Measurements from ENCODE around the gene ROR2.
A peak's percentile ranks its signal among the peaks of the same experiment; 100 is the strongest.

ROR2 gene

DNA sequence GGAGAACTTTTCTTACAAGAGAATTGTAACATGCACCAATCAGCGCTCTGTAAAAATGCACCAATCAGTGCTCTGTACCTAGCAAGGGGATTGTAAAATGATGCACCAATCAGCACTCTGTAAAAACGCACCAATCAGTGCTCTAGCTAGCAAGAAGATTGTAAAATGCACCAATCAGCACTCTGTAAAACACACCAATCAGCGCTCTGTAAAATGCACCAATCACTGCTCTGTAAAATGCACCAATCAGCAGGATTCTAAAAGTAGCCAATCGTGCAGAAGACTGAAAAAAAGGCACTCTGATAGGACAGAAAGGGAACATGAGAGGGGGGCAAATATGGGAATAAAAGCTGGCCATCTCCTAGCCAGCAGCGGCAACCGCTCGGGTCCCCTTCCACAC, 233.2 kb downstream of the ROR2 start:
- DNase-seq (ENCODE audit: low read depth in 3 of 3), result no peak

- no peak for DNase-seq (ENCODE audit: low read depth in 3 of 3)
These were observed 233.8 kb downstream of the ROR2 start for GRCh38 chr9:91716239-91716638.

DNA sequence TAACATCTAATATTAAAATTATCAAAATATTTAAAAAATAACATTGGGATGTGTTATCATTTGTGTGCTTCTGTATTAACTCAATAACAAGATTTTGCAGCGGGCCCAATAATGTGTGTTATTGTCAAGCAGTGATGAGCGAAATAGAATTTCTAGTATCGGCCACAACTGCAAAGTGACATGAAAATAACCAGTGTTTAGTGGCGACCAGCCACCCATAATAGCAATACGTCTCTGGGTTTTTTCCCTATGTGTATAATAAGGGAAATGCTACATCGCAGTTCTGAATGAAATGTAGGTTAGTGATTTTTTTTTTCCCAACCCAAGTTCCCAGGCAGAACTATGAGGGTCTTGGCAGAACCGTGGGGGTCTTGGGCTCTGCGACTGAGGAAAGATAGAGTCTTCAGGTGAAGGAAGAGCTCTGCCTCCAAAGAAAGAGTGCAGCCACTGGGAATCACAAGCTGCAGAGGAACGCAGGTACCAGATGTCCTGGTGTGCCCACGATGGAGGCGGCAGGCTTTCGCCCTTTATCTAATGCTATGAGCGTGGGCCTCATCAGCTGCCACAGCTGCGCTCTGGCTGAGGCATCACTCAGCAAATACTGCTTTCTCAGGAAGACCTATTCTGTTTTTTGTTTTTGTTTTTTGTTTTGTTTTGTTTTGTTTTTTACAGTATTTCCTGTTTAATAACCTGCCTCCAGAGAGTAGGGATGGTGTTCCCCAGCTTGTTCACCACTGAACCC, 235.0 kb downstream of the ROR2 start:
- DNase-seq (ENCODE audit: low read depth in 3 of 3), result no peak

- DNase-seq (ENCODE audit: low read depth in 3 of 3), result peak in 1 of 3 experiments; percentile 26
These were observed 235.8 kb downstream of the ROR2 start for GRCh38 chr9:91714020-91714806.

- DNase-seq (ENCODE audit: low read depth in 3 of 3), result no peak
These were observed 237.2 kb downstream of the ROR2 start for GRCh38 chr9:91712811-91713210.

GRCh38 chr9:91711755-91712601, 238.1 kb downstream of the ROR2 start:
- DNase-seq (ENCODE audit: low read depth in 3 of 3), result peak; percentile 25 to 70 (median 29)

DNA sequence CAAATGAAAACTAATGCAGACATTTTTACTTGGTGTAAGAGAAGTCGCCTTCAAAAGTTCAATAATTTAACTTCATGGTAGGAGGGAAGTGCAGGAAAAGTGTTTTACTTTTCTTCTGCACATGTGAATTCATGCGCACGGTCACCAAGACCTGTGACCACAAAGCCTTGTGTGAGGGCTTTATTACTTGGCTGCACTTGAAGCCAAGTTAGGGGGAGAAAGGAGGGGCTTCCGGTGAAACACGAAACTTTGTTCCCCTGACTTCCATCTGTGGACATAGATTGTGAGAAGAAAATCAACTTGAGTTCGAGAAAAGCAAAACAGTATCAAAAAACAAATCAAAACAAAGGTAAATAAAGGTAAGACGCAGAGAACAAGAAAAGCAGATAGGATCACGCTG, 239.9 kb downstream of the ROR2 start:
- DNase-seq (ENCODE audit: low read depth in 3 of 3), result no peak

DNA sequence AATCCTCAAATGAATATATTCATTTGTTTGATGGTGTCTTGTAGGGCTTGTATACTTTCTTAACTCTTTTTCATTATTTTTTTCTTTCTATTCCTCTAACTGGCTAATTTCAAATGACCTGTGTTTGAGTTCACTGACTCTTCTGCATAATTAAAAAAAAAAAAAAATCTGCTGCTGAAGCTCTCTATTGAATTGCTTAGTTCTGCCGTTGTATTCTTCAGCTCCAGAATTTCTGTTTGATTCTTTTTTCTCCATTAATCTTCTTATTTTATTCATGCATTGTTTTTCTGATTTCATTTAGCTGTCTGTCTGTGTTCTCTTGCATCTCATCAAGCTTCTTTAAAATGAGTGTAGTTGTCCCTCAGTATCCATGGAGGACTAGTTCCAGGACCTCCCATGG, 244.6 kb downstream of the ROR2 start:
- no peak for DNase-seq (ENCODE audit: low read depth in 3 of 3)

DNA sequence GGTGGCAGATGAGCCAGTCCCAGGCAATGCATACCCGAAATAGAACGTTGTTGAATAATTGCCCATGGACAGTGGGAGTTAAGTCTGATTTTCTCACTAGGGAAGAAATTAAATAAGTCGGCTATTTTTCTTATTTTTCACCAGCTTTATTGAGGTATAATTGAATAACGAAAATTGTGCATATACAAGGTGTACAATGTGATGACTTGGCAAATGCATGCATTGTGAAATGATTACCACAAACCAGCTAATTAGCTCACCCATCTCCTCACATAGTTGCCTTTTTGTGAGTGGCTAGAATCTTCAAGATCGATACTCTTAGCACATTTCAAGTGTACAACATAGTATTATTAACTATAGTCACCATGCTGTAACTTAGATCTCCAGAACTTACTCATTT, 249.6 kb downstream of the ROR2 start:
- DNase-seq (ENCODE audit: low read depth in 3 of 3), result no peak

DNA sequence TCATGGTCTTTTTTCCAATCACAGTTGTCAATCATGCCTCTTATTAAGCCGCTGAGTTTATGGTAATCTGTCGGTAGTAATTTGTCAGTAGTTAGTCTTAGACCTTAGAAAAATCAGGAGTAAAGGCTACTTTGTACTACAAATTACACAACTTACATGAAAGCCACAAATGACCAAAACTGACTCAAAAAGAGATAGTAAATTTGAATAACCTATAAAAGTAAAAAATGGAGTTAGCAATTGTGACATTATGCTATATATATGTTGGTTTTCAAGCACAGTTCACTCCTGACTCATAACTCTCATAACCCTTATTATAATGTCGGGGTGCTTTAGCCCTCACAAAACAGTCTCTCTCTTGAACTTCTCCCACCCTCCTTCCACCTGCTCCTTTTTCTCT, 251.8 kb downstream of the ROR2 start:
- no peak for DNase-seq (ENCODE audit: low read depth in 3 of 3)

DNA sequence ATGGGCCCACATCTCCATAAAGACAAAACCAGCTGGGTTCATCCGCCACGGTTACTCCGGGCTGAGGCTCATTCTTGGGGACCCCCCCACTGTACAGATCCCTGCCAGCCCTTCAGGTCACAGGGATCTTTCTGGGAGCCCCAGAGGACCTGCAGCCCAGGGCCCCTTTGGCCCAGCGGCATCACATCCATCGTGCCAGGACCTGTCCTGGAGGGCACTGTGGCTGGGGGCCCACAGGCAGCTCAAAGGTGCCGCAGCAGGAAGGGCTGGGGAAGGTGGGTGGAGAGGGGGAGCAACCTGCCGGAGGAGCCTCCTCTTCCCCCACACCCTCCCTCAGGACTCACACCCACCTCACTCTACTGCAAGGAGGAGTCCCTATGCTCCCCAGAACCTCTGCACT, 252.8 kb downstream of the ROR2 start:
- no peak for DNase-seq (ENCODE audit: low read depth in 3 of 3)

- DNase-seq (ENCODE audit: low read depth in 3 of 3), result no peak
These were observed 255.8 kb downstream of the ROR2 start for GRCh38 chr9:91694081-91694870.

DNA sequence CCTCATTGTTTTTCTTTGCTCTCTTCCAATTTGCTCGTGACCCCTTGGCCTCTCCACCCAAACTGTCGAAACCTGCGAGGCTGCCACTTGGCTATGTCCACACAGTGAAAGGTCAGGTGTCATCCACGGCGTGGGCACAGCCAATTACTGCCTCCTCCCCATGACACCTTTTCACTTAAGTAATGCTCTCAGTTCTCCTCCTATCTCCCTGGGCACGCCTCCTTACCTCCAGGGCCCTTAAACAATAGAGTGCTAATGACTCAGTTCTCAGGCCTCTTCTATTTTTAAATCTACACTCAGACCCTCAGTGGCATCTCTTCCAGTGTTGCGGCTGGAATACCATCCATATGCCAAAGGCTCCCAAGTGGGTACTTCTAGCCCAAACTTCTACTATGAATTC, 256.8 kb downstream of the ROR2 start:
- no peak for DNase-seq (ENCODE audit: low read depth in 3 of 3)

DNA sequence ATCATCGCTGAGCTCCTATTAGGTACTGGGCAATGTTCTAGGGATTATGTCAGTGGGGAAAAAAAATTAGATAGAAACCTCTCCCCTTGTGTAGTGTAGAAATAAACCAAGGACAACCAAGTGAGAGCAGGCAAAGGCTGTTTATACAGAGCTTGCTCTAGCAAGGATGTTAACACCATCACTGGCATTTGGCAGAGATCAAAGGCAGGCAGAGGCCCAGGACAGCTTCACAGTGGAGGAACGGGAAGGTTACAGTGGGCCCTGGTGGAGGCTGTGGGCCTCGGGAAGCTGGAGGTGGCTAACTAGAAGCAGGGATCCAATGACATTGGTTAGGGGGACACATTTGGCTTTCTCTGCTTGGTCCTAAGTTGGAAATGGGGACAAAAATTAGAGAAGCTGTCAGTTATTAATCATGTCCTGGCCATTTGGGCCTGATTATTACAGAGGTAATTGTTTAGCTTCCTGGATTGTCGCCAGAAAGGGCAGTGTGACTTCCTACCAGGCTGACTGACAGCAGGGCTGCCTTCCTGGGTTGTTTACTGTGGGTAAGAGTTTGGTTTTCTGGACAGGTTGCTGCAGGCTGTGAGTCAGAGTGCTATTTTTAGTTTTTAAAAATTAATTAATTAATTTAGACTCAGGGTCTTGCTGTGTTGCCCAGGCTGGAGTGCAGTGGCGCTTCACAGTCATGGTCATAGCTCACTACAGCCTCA, 259.3 kb downstream of the ROR2 start:
- no peak for DNase-seq (ENCODE audit: low read depth in 3 of 3)

DNA sequence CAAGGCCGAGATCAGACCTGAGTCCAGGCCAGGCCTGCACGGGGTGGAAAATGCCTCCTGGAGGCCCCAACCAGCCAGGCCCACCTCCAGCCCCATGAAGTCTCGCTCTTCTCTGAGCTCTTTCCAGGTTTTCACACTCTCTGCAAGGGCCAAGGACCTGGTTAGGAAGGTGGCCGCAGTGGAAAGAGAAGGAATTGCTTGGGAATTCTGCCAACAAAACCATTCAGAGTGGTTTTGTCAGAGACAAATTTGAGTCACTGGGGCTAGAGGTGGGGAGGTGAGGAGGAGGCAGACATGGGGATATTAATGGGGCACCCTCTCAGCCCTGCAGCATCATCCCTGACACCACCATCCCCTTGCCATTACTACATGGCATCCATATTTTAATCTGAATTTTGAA, 261.0 kb downstream of the ROR2 start:
- DNase-seq (ENCODE audit: low read depth in 3 of 3), result no peak

- DNase-seq (ENCODE audit: low read depth in 3 of 3), result no peak
These were observed 266.8 kb downstream of the ROR2 start for GRCh38 chr9:91683269-91683668.

- DNase-seq (ENCODE audit: low read depth in 3 of 3), result no peak
These were observed 267.2 kb downstream of the ROR2 start for GRCh38 chr9:91682806-91683205.

DNA sequence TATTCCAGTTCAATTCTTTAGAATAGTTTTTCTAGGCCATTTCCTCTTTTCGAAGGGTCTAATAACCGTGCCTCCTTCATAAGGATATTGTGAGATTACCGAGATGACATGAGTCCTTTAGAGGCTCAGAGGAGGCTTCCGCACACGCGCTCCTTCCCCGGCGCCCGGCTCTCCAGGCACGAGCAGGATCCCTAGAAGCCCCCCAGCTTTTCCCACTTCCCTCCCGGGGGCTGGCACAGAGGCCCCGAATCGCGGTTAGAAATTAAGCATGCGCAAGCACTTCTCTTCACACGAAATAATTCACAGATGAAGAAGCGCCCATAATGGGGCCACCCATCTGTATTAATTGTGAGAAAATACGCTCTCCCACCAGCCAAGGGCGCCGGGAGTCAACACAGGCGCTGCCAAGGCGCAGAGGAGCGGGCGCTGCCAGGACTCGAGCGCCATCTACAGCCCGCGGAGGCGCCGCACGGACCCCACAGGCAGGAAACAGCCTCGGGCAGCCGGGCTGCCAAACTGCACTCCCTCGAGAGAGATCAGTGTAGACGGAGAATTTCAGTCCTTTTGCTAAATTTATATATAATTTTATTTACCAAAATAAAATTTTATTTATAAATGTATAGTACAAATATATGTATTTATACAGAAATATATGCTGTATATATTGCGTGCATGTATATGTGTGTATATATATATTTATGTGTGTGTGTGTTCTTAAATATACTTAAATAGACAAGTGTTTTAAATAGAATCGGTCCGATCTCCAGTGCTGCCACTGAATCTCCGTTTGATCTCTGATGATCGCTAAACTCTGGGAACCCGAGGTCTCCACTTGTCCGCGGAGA, 268.3 kb downstream of the ROR2 start:
- peak; percentile 34 to 71 (median 54) for DNase-seq (ENCODE audit: low read depth in 3 of 3)

DNA sequence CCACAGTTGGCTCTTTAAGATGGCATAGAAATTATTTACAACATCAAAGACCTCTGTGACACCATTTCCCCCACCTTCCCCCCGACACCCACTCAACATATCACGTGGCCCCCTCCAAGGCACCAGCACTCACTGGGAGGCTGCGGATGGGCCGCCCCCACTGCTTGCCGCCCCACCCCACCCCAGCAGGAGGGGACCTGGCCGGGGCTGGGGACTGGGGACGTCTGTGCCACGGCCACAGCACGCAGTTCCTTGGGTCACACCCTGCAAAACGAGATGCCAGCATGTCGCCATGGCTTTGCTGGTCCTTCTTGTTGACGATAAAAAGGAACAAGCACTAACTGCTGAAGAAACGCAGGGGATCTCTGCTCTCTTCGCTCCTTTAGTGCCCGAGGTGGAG, 269.0 kb downstream of the ROR2 start:
- DNase-seq (ENCODE audit: low read depth in 3 of 3), result no peak

GRCh38 chr9:91680106-91680505, 269.9 kb downstream of the ROR2 start:
- no peak for DNase-seq (ENCODE audit: low read depth in 3 of 3)
